ENCODE measurements around the gene CNTNAP5.

The CNTNAP5 gene

DNA sequence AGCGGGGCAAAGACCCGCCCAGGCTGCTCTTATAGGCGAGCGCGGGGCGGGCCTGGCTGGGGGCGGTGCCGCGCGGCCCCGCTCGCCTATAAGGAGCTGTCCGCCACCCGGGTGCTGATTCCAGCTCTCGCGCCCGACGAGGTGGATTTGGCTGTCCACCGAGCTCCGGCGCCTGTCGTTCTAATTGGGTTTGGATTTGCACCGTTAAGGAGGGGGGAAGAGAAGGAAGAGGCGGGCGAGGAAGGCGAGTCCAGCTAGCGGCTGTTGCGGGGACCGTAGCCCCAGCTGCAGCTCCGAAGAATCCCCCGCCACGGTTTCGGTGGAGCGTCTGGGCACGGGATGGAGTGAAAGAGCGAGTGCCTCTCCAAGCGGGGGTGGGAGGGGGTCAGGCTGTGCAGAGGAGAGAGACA, at the start of gene CNTNAP5:
CNTNAP5 (plus strand) TSS at position 117 of the 410 bp plus-strand sequence. CDS start 364 bp downstream, outside the sequence.
- Histone ChIP-seq H2AFZ (ENCODE audit: low read depth, low read length) (no peak within 1 kb of the TSS), H3K36me3 (ENCODE audit: insufficient read depth, low read length) (no peaks in the 10 kb centered on the region), H3K27me3 (ENCODE audit: insufficient read depth, low read length) (peaks cover 28% of the 10 kb centered on the region), H3K9me3 (ENCODE audit: low read length) (no peaks in the 10 kb centered on the region), H3K4me1 (ENCODE audit: insufficient read depth, low read length) (peaks cover 2% of the 10 kb centered on the region), H3K4me3 (ENCODE audit: low read length) (peak within 1 kb of the TSS; percentile 25)

DNA sequence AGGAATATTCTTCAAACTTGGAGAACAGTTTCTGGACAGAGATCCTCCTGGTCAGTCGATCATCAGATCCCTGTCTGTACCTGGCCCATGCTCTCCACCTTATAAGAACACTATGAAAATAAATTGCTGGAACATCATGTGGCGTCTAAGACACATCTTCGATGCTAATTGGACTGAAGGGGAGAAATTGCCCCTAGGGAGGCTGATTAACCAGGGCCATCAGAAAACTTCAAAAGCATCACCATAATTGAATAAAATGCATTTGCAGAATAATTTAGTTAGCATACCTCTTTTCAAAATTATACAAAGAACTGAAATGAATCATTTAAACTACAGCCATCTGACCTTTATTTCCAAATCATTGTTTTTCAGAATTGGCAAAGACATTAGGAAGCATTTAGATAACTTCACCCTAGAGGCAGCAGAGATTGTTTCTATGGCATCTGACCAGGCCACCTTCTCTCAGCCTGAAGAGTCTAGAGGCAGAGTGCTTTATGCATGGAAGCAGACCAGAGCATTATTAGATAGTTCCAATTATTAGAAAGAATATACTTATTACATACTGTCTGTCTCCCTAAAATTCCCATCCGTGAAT, 48.9 kb upstream of the CNTNAP5 start:
- no peaks in the 10 kb centered on the region for H3K4me1 ChIP-seq (ENCODE audit: insufficient read depth, low read length)
- H3K4me3 ChIP-seq (ENCODE audit: low read length), result no peak overlapping the region
- H3K9me3 ChIP-seq (ENCODE audit: low read length), result no peaks in the 10 kb centered on the region
- no peaks in the 10 kb centered on the region for H3K27me3 ChIP-seq (ENCODE audit: insufficient read depth, low read length)
- H3K36me3 ChIP-seq (ENCODE audit: insufficient read depth, low read length), result no peaks in the 10 kb centered on the region
- H2AFZ ChIP-seq (ENCODE audit: low read depth, low read length), result no peak overlapping the region

DNA sequence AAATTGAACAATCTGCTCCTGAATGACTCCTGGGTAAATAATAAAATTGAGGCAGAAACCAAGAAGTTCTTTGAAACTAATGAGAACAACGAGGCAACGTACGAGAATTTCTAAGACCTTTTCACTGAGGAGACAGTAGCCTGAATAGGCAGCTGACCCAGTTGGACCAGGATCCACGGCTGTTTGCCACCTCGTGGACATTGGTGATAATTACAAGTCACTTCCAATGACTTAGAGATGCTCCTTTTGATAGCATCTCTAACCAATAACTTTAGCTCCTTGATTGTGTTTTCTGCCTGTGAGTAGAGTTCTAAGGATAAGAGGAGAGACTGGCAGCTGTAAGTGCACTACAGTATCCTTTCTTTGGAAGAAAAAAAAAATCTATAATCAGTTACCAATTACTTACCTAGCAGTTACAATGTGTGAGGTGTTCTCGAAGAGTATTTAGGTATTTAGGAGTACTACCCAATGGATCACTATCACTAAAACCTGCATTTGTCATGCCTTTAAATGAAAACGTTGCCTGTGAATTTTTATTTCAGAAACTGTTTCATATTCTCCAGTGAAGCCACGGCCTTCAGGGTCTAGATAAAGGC, 31.3 kb upstream of the CNTNAP5 start:
- H3K4me3 ChIP-seq (ENCODE audit: low read length), result no peak overlapping the region
- H3K9me3 ChIP-seq (ENCODE audit: low read length), result no peaks in the 10 kb centered on the region
- H3K27me3 ChIP-seq (ENCODE audit: insufficient read depth, low read length), result no peaks in the 10 kb centered on the region
- no peaks in the 10 kb centered on the region for H3K36me3 ChIP-seq (ENCODE audit: insufficient read depth, low read length)
- H2AFZ ChIP-seq (ENCODE audit: low read depth, low read length), result no peak overlapping the region
- H3K4me1 ChIP-seq (ENCODE audit: insufficient read depth, low read length), result no peaks in the 10 kb centered on the region

DNA sequence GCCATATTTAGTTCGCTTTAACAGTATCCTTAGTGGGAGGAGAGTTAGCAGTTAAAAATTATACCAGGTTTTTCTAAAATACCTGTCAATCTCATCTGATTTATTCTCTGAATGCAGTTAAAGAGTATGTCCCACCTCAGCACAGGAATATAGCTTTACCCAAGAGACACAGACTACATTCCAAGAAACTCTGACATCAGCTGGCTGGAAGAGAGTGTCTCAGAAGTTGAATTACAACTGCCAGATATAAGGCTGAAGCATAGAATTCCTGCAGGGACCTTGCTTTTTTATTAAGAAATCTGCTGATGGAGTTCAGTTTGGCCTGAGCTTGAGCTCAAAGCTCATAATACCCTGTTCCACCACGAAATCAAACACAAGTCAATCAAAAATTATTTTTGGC, 25.4 kb upstream of the CNTNAP5 start:
- no peaks in the 10 kb centered on the region for H3K27me3 ChIP-seq (ENCODE audit: insufficient read depth, low read length)
- H3K36me3 ChIP-seq (ENCODE audit: insufficient read depth, low read length), result no peaks in the 10 kb centered on the region
- no peak overlapping the region for H2AFZ ChIP-seq (ENCODE audit: low read depth, low read length)
- H3K9me3 ChIP-seq (ENCODE audit: low read length), result no peaks in the 10 kb centered on the region
- no peaks in the 10 kb centered on the region for H3K4me1 ChIP-seq (ENCODE audit: insufficient read depth, low read length)
- no peak overlapping the region for H3K4me3 ChIP-seq (ENCODE audit: low read length)

DNA sequence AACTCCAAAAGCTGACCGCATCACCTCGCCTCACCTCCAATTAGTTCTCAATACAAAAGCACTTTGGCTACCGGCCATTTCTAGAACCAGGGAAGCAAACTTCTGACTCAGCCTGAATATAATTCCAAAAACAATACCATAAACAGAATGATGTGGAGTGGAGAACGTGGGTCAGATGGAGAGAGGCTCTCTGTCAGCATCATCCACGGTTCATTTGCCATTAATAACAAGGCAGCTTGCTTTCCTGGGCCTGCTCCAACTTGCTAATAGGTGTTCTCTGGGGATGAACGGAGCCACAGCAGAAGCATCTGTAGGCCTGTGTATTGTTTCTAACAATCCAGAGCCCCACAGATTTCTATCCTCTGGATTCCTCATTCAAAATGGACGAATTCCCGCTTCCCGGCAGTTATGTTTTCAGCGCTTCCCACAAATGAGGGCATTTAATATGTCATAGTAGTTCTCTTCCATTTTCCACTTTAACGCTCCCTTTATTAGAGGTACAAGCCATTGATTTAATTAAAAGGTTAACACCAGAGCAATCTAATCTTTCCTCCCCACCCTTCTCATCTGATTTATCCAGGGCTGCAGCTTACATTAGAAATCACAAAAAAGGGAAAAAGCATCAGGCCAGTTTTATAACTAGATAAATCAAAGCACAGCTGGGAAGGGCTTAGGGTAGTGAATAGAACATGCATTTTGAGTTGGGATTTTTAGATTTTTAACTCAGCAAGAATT, 23.2 kb upstream of the CNTNAP5 start:
- no peaks in the 10 kb centered on the region for H3K27me3 ChIP-seq (ENCODE audit: insufficient read depth, low read length)
- H3K36me3 ChIP-seq (ENCODE audit: insufficient read depth, low read length), result no peaks in the 10 kb centered on the region
- H2AFZ ChIP-seq (ENCODE audit: low read depth, low read length), result no peak overlapping the region
- no peaks in the 10 kb centered on the region for H3K4me1 ChIP-seq (ENCODE audit: insufficient read depth, low read length)
- no peaks in the 10 kb centered on the region for H3K9me3 ChIP-seq (ENCODE audit: low read length)
- H3K4me3 ChIP-seq (ENCODE audit: low read length), result no peak overlapping the region

DNA sequence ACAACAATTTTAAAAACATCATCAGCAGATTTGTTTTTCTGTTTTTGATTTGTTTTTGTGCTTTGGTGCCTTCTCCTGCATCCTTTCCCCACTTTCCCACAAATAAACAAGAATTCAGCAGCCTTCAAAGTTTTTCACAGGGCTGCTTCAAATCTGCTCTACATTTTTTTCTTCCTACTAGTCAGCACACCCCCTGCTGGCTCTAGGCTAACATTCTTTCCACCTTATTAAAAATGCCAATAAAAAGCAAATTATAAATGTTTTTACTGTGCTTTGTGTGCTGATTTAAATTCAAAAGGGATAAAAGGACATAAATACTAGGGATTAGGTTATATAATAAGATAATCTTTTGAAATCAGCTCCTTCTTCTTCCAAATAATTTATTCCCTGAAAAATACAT, 6.2 kb upstream of the CNTNAP5 start:
- H2AFZ ChIP-seq (ENCODE audit: low read depth, low read length), result no peak overlapping the region
- no peaks in the 10 kb centered on the region for H3K9me3 ChIP-seq (ENCODE audit: low read length)
- H3K36me3 ChIP-seq (ENCODE audit: insufficient read depth, low read length), result no peaks in the 10 kb centered on the region
- peaks cover 9% of the 10 kb centered on the region for H3K27me3 ChIP-seq (ENCODE audit: insufficient read depth, low read length)
- H3K4me1 ChIP-seq (ENCODE audit: insufficient read depth, low read length), result no peaks in the 10 kb centered on the region
- H3K4me3 ChIP-seq (ENCODE audit: low read length), result no peak overlapping the region

DNA sequence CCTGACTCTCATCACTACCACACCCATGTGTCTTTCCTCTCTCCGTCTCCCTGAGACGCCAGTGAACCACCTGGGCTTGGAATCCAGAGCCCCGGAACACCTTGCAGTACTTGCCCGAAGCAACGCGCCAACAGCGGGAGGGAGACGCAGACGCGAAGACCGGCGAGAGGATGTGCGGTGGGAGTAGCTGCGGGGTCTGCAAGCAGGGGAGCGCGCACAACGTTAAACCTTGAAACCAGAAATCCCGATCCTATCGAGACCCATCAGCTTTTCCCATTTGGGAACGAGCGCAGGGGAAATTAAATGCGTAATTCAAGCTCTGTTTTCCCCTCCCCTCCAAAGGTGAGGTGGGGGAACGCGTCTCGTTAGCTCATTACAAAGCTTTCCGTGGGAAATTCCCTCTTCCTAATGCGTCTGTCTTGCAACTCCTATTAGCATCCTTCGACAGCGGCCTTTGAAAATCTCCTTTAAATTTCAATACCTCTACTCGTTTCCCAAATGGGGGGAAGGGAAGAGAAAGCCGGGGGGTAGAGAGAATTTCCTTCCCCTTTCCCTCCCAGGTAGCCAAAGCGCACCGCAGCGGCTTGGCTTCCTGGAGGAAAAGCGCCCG, 421 bp upstream of the CNTNAP5 start:
- Histone ChIP-seq H3K9me3 (ENCODE audit: low read length) (no peaks in the 10 kb centered on the region), H3K4me3 (ENCODE audit: low read length) (peak overlapping the region; percentile 21)

DNA sequence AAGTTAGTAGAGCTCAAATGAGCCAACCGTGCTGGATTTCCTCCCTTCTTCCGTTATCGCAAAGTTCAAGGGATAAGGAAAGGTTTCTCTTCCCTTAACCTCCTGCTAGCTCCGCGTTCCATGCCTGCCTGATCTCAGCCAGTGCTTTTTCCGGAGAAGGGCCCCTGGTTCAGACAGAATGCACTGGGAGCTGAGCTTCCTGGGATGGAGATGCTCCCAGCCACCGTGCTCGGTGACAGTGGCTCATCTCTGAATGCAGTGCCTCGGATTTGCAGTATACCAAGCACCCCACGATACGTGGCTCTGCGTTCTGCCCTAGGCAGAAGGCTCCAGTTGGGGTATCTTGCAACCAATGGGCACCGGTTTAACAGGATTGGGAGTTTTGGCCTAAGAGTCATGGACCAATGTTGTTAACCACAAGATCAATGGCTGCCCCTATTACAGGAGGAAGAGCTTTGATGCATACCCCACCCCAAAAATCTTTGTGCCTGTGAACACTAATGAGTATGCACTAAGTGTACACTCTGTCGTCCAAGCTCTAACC, 876 bp downstream of the CNTNAP5 start:
- H3K27me3 ChIP-seq (ENCODE audit: insufficient read depth, low read length), result peaks cover 28% of the 10 kb centered on the region
- H2AFZ ChIP-seq (ENCODE audit: low read depth, low read length), result no peak overlapping the region
- peaks cover 2% of the 10 kb centered on the region for H3K4me1 ChIP-seq (ENCODE audit: insufficient read depth, low read length)
- peak overlapping the region; percentile 25 for H3K4me3 ChIP-seq (ENCODE audit: low read length)
- no peaks in the 10 kb centered on the region for H3K36me3 ChIP-seq (ENCODE audit: insufficient read depth, low read length)
- no peaks in the 10 kb centered on the region for H3K9me3 ChIP-seq (ENCODE audit: low read length)

More for the DNA sequence above, 421 bp upstream of the CNTNAP5 start:
- Histone ChIP-seq H3K36me3 (ENCODE audit: insufficient read depth, low read length) (no peaks in the 10 kb centered on the region), H3K4me1 (ENCODE audit: insufficient read depth, low read length) (peaks cover 2% of the 10 kb centered on the region), H3K27me3 (ENCODE audit: insufficient read depth, low read length) (peaks cover 28% of the 10 kb centered on the region), H2AFZ (ENCODE audit: low read depth, low read length) (no peak overlapping the region)

DNA sequence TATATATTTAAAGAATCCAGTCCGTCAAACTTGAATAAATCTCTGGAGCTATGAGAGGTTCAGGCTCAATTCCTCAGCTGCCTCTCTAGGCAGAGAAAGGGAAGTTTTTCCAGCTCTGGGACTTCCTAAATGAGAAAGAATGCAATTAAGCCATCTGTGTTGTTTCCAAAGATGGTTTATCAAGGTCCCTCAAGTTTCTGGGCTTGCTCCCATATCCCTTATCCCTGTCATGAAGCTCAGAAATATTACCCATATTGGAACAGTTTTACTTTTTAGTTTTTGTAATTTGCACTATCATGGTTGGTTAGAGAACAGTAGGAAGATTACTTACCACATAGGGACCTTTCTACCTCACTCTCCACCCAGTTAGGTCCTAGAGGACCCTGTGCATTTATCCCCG, 1.4 kb downstream of the CNTNAP5 start:
- Histone ChIP-seq H3K4me1 (ENCODE audit: insufficient read depth, low read length) (peaks cover 2% of the 10 kb centered on the region), H3K27me3 (ENCODE audit: insufficient read depth, low read length) (peaks cover 28% of the 10 kb centered on the region), H3K9me3 (ENCODE audit: low read length) (no peaks in the 10 kb centered on the region), H2AFZ (ENCODE audit: low read depth, low read length) (no peak overlapping the region), H3K4me3 (ENCODE audit: low read length) (peak overlapping the region; percentile 25), H3K36me3 (ENCODE audit: insufficient read depth, low read length) (no peaks in the 10 kb centered on the region)

DNA sequence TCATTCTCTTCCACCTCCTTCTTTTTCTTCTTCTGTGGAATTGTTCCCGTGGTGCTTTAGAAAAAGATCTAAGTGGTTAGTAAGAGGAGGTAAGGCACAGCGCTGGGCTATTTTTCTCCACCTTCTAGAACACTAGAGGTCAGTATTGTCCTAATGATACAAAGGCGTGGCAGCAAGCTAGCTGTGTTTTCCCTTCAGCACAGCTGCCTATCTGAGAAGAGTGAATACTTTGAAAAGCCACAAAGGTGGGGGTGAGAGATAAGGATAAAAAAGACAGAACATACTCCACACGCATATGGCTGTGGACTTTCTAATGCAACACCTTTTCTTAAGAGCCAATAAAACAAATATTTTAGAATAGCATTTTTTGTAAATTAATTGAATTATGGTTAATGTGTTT, 2.1 kb downstream of the CNTNAP5 start:
- Histone ChIP-seq H2AFZ (ENCODE audit: low read depth, low read length) (no peak overlapping the region), H3K4me3 (ENCODE audit: low read length) (peak overlapping the region; percentile 25)

DNA sequence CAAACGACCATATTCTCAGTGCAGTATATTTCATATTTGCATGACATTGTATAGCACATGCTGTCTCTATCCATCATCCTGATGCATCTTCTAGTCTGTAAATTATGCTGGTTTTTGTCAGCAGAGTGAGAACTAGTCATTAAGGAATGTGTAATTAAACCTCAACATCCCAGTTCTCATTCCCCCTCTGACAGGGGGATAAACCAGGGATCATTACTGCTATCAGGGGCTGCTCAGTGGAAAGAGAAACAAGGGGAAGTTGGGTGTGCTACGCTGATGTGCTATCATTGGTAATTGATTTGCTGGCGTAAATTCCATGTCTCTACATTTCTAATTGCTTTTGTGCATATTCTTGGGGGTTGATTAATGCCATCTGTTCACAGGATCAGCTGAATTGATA, 7.7 kb downstream of the CNTNAP5 start:
- Histone ChIP-seq H2AFZ (ENCODE audit: low read depth, low read length) (no peak overlapping the region), H3K9me3 (ENCODE audit: low read length) (no peaks in the 10 kb centered on the region), H3K4me1 (ENCODE audit: insufficient read depth, low read length) (no peaks in the 10 kb centered on the region), H3K4me3 (ENCODE audit: low read length) (no peak overlapping the region), H3K27me3 (ENCODE audit: insufficient read depth, low read length) (no peaks in the 10 kb centered on the region), H3K36me3 (ENCODE audit: insufficient read depth, low read length) (no peaks in the 10 kb centered on the region)

More for the DNA sequence above, 2.1 kb downstream of the CNTNAP5 start:
- Histone ChIP-seq H3K9me3 (ENCODE audit: low read length) (no peaks in the 10 kb centered on the region), H3K4me1 (ENCODE audit: insufficient read depth, low read length) (peaks cover 2% of the 10 kb centered on the region), H3K27me3 (ENCODE audit: insufficient read depth, low read length) (peaks cover 28% of the 10 kb centered on the region), H3K36me3 (ENCODE audit: insufficient read depth, low read length) (no peaks in the 10 kb centered on the region)

DNA sequence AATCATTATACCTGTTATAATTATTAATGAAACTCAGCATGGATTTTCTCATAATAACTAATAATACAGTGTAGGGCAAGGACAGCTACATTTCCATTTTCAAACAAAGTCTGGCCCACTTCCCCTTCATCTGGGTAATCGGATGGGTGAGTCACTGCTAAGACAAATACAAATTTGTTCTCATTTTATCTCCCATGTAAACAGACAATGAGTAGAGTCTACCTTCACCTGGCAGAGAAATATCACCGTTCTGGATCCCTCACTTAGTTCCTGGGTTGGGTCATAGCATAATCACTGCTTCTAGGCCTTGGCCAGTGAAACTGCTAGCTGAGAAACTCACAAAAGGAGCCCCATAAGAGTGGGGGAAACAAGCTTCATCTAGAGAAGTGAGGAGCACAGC, 9.2 kb downstream of the CNTNAP5 start:
- Histone ChIP-seq H3K4me1 (ENCODE audit: insufficient read depth, low read length) (no peaks in the 10 kb centered on the region), H3K9me3 (ENCODE audit: low read length) (no peaks in the 10 kb centered on the region), H3K27me3 (ENCODE audit: insufficient read depth, low read length) (no peaks in the 10 kb centered on the region)

DNA sequence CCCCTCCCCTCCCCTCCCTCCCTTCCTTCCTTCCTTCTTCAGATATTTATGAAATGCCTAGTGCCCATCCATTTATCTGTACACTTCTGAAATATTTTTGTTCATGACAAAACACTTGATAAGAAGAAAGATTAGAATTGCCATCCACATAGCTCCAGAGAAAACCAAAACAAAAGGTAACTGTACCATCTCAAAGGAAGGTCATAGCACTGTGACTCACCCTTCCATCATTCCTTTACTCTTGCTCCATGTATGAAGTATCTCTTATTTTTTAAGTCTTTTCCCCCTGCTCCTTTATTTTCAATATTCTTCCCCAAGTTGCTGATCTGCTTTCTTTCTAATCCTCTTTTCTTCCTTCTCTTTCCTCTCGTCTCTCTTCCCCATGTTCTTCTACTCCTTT, 9.9 kb downstream of the CNTNAP5 start:
- Histone ChIP-seq H2AFZ (ENCODE audit: low read depth, low read length) (no peak overlapping the region), H3K9me3 (ENCODE audit: low read length) (no peaks in the 10 kb centered on the region), H3K4me1 (ENCODE audit: insufficient read depth, low read length) (no peaks in the 10 kb centered on the region), H3K27me3 (ENCODE audit: insufficient read depth, low read length) (no peaks in the 10 kb centered on the region), H3K36me3 (ENCODE audit: insufficient read depth, low read length) (no peaks in the 10 kb centered on the region), H3K4me3 (ENCODE audit: low read length) (no peak overlapping the region)

More for the DNA sequence above, 9.2 kb downstream of the CNTNAP5 start:
- H3K36me3 ChIP-seq (ENCODE audit: insufficient read depth, low read length), result no peaks in the 10 kb centered on the region
- no peak overlapping the region for H3K4me3 ChIP-seq (ENCODE audit: low read length)
- no peak overlapping the region for H2AFZ ChIP-seq (ENCODE audit: low read depth, low read length)
